Bronchial epithelial cell (primary cell): ENCODE data around the gene ANKRD37. TPM values are rescaled to one million over a fixed set of nuclear protein-coding genes. Genes with fewer than 3 reads are reported as not detected.

ENCODE experiments used
- DNase-seq: peaks from one replicate; pipeline ENCODE4 v3.0.0-alpha.2; 2010; ENCODE audit warnings: low read depth
- FAIRE-seq: peaks from 2 replicates; lab custom pipeline; 2011; peaks lifted over from hg19 to GRCh38; lab: Jason Lieb, UNC
- H3K27me3 ChIP-seq: 2 replicates; pipeline ENCODE4 v1.5.1; 2011; ENCODE audit warnings: low read length; ENCODE audit not compliant: control insufficient read depth, insufficient read depth
- H3K36me3 ChIP-seq: 2 replicates; pipeline ENCODE4 v1.5.1; 2011; ENCODE audit warnings: low read length; ENCODE audit not compliant: control insufficient read depth, insufficient read depth
- H3K4me3 ChIP-seq: 2 replicates; pipeline ENCODE4 v1.5.1; 2011; ENCODE audit warnings: mild to moderate bottlenecking, low read depth, low read length, control low read depth
- total RNA-seq: library from RNA; depleted of rRNA; stranded (reverse); fragments of >200 nt; gene quantifications from 2 replicates; pipeline ENCODE4 v1.2.1, GENCODE V29; 2014
- TF ChIP-seq, protein P1 (sequence below): IDR thresholded peaks from 2 replicates; pipeline ENCODE4 v1.5.1; 2011; ENCODE audit warnings: mild to moderate bottlenecking, moderate library complexity, low read length, control low read depth, inconsistent platforms; ENCODE audit not compliant: insufficient read depth, severe bottlenecking

ANKRD37 gene
- total RNA-seq, 1 donor from 2014 or later: 8.4 TPM

DNA sequence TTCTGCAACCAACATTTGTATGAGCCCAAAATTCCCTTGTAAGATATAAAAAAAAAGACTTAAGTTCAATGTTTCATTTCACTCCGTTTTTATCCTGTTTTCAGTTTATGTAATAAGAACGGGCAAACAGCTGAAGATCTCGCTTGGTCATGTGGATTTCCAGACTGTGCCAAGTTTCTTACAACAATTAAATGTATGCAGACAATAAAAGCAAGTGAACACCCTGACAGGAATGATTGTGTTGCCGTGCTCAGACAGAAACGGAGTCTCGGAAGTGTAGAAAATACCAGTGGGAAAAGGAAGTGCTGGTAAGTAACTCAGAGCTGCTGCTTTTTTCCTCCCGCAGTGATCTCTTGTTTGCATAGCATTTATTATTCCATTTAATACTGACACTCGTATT is 2.8 kb downstream of the ANKRD37 start:
- TF ChIP-seq, protein P1, sequence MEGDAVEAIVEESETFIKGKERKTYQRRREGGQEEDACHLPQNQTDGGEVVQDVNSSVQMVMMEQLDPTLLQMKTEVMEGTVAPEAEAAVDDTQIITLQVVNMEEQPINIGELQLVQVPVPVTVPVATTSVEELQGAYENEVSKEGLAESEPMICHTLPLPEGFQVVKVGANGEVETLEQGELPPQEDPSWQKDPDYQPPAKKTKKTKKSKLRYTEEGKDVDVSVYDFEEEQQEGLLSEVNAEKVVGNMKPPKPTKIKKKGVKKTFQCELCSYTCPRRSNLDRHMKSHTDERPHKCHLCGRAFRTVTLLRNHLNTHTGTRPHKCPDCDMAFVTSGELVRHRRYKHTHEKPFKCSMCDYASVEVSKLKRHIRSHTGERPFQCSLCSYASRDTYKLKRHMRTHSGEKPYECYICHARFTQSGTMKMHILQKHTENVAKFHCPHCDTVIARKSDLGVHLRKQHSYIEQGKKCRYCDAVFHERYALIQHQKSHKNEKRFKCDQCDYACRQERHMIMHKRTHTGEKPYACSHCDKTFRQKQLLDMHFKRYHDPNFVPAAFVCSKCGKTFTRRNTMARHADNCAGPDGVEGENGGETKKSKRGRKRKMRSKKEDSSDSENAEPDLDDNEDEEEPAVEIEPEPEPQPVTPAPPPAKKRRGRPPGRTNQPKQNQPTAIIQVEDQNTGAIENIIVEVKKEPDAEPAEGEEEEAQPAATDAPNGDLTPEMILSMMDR: no peak
- no peak overlapping the region for H3K4me3 ChIP-seq
- DNase-seq (peak; percentile 11), FAIRE-seq (no peak)
- peaks cover 2% of the 10 kb centered on the region for H3K36me3 ChIP-seq
- no peaks in the 10 kb centered on the region for H3K27me3 ChIP-seq

DNA sequence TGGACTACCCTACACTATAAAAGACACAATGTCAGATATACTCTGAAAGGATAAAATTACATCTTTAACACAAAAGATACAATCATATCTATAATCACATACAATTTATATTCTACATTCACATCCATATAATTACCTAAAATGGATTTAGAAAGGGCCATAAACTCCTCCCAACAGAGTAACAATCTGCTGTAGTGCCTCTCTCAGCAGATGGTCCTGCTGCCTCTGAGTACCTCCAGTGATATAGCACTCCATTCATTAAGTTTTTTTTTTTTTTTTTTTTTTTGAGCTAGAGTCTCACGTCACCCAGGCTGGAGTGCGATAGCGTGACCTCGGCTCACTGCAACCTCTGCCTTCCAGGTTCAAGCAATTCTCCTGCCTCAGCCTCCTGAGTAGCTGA is 7.4 kb downstream of the ANKRD37 start:
- H3K4me3 ChIP-seq: no peak overlapping the region

GRCh38 chr4:185405296-185405999 is 8.8 kb downstream of the ANKRD37 start:
- H3K36me3 ChIP-seq: peaks cover 2% of the 10 kb centered on the region
- FAIRE-seq: no peak
- DNase-seq: no peak
- no peaks in the 10 kb centered on the region for H3K27me3 ChIP-seq
- TF ChIP-seq, protein P1: no peak
- no peak overlapping the region for H3K4me3 ChIP-seq

More for the DNA sequence above, 7.4 kb downstream of the ANKRD37 start:
- FAIRE-seq (no peak), DNase-seq (no peak)
- TF ChIP-seq, protein P1: no peak
- Histone ChIP-seq H3K36me3 (peaks cover 2% of the 10 kb centered on the region), H3K27me3 (no peaks in the 10 kb centered on the region)

DNA sequence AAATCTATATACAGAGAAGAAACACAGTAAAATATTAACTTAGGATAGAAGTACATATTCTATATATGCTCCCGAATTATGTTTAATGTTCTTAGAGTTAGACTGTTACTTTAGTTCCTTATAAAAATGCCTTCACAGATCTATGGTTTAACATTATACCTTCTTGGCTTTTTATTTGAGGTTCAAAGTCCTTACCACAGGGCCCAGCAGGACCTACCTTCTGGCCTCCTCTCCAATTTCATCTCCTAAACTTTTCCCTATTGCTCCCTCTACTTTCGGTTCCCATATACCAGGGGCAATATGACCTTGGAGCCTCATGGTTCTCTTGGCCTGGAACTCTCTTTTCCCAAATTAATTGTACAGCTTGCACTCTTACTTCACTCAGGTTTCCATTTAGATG is 11.8 kb downstream of the ANKRD37 start:
- FAIRE-seq: no peak
- no peaks in the 10 kb centered on the region for H3K36me3 ChIP-seq

GRCh38 chr4:185411849-185412248 is 15.2 kb downstream of the ANKRD37 start:
- DNase-seq (no peak), FAIRE-seq (no peak)
- TF ChIP-seq, protein P1: no peak
- Histone ChIP-seq H3K27me3 (no peaks in the 10 kb centered on the region), H3K4me3 (no peak overlapping the region), H3K36me3 (no peaks in the 10 kb centered on the region)

More for the DNA sequence above, 11.8 kb downstream of the ANKRD37 start:
- TF ChIP-seq, protein P1: no peak
- Histone ChIP-seq H3K27me3 (no peaks in the 10 kb centered on the region), H3K4me3 (no peak overlapping the region)
- DNase-seq: no peak

DNA sequence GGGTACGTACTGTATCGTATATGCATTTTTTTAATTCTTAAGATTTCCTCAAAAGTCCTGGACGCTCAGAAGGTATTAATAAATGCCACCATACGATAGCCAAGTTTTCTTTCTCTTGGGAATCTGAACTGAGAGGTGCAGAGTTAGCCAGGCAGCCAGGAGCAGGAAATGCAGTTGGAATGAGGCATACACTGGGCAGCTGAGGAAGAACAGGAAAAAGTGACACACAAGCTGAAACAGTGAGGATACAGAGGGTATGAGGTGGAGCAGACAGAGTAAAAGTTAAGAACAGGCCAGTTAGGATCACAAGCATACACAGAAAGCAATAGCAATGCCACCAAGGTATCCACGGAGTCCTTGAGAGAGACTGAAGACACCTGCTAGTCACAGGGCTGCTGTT is 15.8 kb downstream of the ANKRD37 start:
- Histone ChIP-seq H3K36me3 (no peaks in the 10 kb centered on the region), H3K4me3 (no peak overlapping the region), H3K27me3 (no peaks in the 10 kb centered on the region)
- FAIRE-seq: peak; percentile 81
- no peak for DNase-seq
- TF ChIP-seq, protein P1: no peak
